ENCODE measurements around the gene TXNRD1.
"Not testable (repeated sequence)": the region's sequence is repeated elsewhere in the genome, so short reads cannot be mapped to it uniquely, and the experiment has no call there.

TXNRD1 gene

GRCh38 chr12:104376650-104377513 lies 161.3 kb downstream of the TXNRD1 start:
- no peaks in the 10 kb centered on the region for H3K27me3 Mint-ChIP-seq
- no peak overlapping the region for H3K27ac Mint-ChIP-seq
- no peak for ATAC-seq
- peaks cover 16% of the 10 kb centered on the region for H3K4me1 Mint-ChIP-seq
- no peaks in the 10 kb centered on the region for H3K36me3 Mint-ChIP-seq
- H3K9me3 Mint-ChIP-seq = no peaks in the 10 kb centered on the region
- no peak overlapping the region for H3K4me3 Mint-ChIP-seq

- peaks cover 16% of the 10 kb centered on the region for H3K4me1 Mint-ChIP-seq
- no peak overlapping the region for H3K4me3 Mint-ChIP-seq
- no peaks in the 10 kb centered on the region for H3K36me3 Mint-ChIP-seq
- no peaks in the 10 kb centered on the region for H3K9me3 Mint-ChIP-seq
- no peak overlapping the region for H3K27ac Mint-ChIP-seq
- no peaks in the 10 kb centered on the region for H3K27me3 Mint-ChIP-seq
- no peak for ATAC-seq
Measured at GRCh38 chr12:104377514-104377812, 161.9 kb downstream of the TXNRD1 start.

- Mint-ChIP-seq H3K27me3 (no peaks in the 10 kb centered on the region), H3K9me3 (no peaks in the 10 kb centered on the region), H3K4me1 (peaks cover 13% of the 10 kb centered on the region), H3K36me3 (no peaks in the 10 kb centered on the region), H3K27ac (no peak overlapping the region), H3K4me3 (no peak overlapping the region)
- no peak for ATAC-seq
Measured at GRCh38 chr12:104378427-104378826, 162.8 kb downstream of the TXNRD1 start.

GRCh38 chr12:104381341-104381730 lies 165.8 kb downstream of the TXNRD1 start:
- H3K9me3 Mint-ChIP-seq = peaks cover 4% of the 10 kb centered on the region
- no peak overlapping the region for H3K4me3 Mint-ChIP-seq
- peaks cover 13% of the 10 kb centered on the region for H3K4me1 Mint-ChIP-seq
- peak overlapping the region; percentile 33 for H3K27ac Mint-ChIP-seq
- ATAC-seq = no peak
- H3K36me3 Mint-ChIP-seq = peaks cover 8% of the 10 kb centered on the region
- H3K27me3 Mint-ChIP-seq = no peaks in the 10 kb centered on the region

- H3K27me3 Mint-ChIP-seq = no peaks in the 10 kb centered on the region
- peaks cover 4% of the 10 kb centered on the region for H3K9me3 Mint-ChIP-seq
- peak overlapping the region; percentile 33 for H3K27ac Mint-ChIP-seq
- H3K36me3 Mint-ChIP-seq = peaks cover 8% of the 10 kb centered on the region
- H3K4me1 Mint-ChIP-seq = peaks cover 13% of the 10 kb centered on the region
- peak; percentile 86 for ATAC-seq
- no peak overlapping the region for H3K4me3 Mint-ChIP-seq
Measured at GRCh38 chr12:104381731-104382480, 166.3 kb downstream of the TXNRD1 start.

GRCh38 chr12:104384141-104384880 lies 168.7 kb downstream of the TXNRD1 start:
- Mint-ChIP-seq H3K4me3 (no peak overlapping the region), H3K27ac (peak overlapping the region; percentile 51), H3K36me3 (peaks cover 8% of the 10 kb centered on the region), H3K4me1 (peaks cover 13% of the 10 kb centered on the region), H3K27me3 (no peaks in the 10 kb centered on the region), H3K9me3 (peaks cover 4% of the 10 kb centered on the region)
- ATAC-seq = no peak

GRCh38 chr12:104385510-104385909 lies 169.9 kb downstream of the TXNRD1 start:
- peaks cover 8% of the 10 kb centered on the region for H3K36me3 Mint-ChIP-seq
- peak overlapping the region; percentile 7 for H3K27ac Mint-ChIP-seq
- peaks cover 13% of the 10 kb centered on the region for H3K4me1 Mint-ChIP-seq
- peaks cover 4% of the 10 kb centered on the region for H3K9me3 Mint-ChIP-seq
- H3K4me3 Mint-ChIP-seq = no peak overlapping the region
- ATAC-seq = no peak
- no peaks in the 10 kb centered on the region for H3K27me3 Mint-ChIP-seq

GRCh38 chr12:104386461-104386860 lies 170.9 kb downstream of the TXNRD1 start:
- Mint-ChIP-seq H3K4me1 (peaks cover 12% of the 10 kb centered on the region), H3K4me3 (no peak overlapping the region), H3K9me3 (peaks cover 4% of the 10 kb centered on the region), H3K27me3 (no peaks in the 10 kb centered on the region), H3K36me3 (peaks cover 8% of the 10 kb centered on the region), H3K27ac (no peak overlapping the region)
- ATAC-seq = no peak

GRCh38 chr12:104387190-104387589 lies 171.6 kb downstream of the TXNRD1 start:
- H3K9me3 Mint-ChIP-seq = peaks cover 4% of the 10 kb centered on the region
- H3K36me3 Mint-ChIP-seq = peaks cover 8% of the 10 kb centered on the region
- H3K27ac Mint-ChIP-seq = no peak overlapping the region
- H3K4me3 Mint-ChIP-seq = no peak overlapping the region
- peaks cover 4% of the 10 kb centered on the region for H3K4me1 Mint-ChIP-seq
- H3K27me3 Mint-ChIP-seq = no peaks in the 10 kb centered on the region
- no peak for ATAC-seq

- not testable (repeated sequence) for ATAC-seq
Measured at GRCh38 chr12:104394086-104394485, 178.5 kb downstream of the TXNRD1 start.

More at GRCh38 chr12:104394086-104394485, 178.5 kb downstream of the TXNRD1 start:
- H3K36me3 Mint-ChIP-seq = peaks cover 11% of the 10 kb centered on the region
- H3K27ac Mint-ChIP-seq, H3K9me3 Mint-ChIP-seq, H3K4me1 Mint-ChIP-seq, H3K4me3 Mint-ChIP-seq, H3K27me3 Mint-ChIP-seq: not testable (repeated sequence)

Data from stimulated activated memory B cell treated with anti-CD40 and anti-IgM and Interleukin-4, amounts not matched to agents 10 μg/mL and 1 μg/mL and 100 μg/mL, for 72 hours (primary cell).